Suprapubic skin (tissue), 4 donors: ENCODE results near the gene SH2D6. TPM values are rescaled to one million over a fixed set of nuclear protein-coding genes. Genes with fewer than 3 reads are reported as not detected.
A peak's percentile ranks its signal among the peaks of the same experiment; 100 is the strongest.

Experiments used
- DNase-seq, 2 donors: peaks; one replicate each; pipeline ENCODE4 v3.0.0-alpha.2; 2019; ENCODE audit warnings: low spot score in 2 of 2
- H3K27ac ChIP-seq: fragments of 200-600 bp; sonication (generic); one replicate; pipeline ENCODE4 v1.5.1; 2019
- H3K27me3 ChIP-seq: fragments of 200-600 bp; sonication (generic); one replicate; pipeline ENCODE4 v1.5.1; 2019
- H3K36me3 ChIP-seq: fragments of 200-600 bp; sonication (generic); one replicate; pipeline ENCODE4 v1.5.1; 2019
- H3K4me1 ChIP-seq: fragments of 200-600 bp; sonication (generic); one replicate; pipeline ENCODE4 v1.5.1; 2019
- H3K4me3 ChIP-seq: fragments of 200-600 bp; sonication (generic); one replicate; pipeline ENCODE4 v1.5.1; 2019; ENCODE audit warnings: mild to moderate bottlenecking
- H3K9me3 ChIP-seq: fragments of 200-600 bp; sonication (generic); one replicate; pipeline ENCODE4 v1.5.1; 2019
- EP300 ChIP-seq: sonication (generic); formaldehyde crosslinking; IDR thresholded peaks from one replicate; pipeline ENCODE4 v1.6.1; 2017; ENCODE audit warnings: antibody characterized with exemption
- POLR2A ChIP-seq, 2 donors: fragments of 450-650 bp; IDR thresholded peaks; one replicate each; pipeline ENCODE4 v1.6.1; 2017; ENCODE audit warnings: antibody characterized with exemption in 2 of 2, mild to moderate bottlenecking in 2 of 2, moderate library complexity in 2 of 2
- POLR2AphosphoS5 ChIP-seq, 3 donors: sonication (generic); formaldehyde crosslinking; IDR thresholded peaks; one replicate each; pipeline ENCODE4 v1.6.1; 2017; ENCODE audit warnings: antibody characterized with exemption in 3 of 3
- WGBS: methylation state at CpG from one replicate; pipeline ENCODE4 v1.1.5; 2018; 5-methylcytosine and 5-hydroxymethylcytosine counted together
- total RNA-seq, 4 donors: library from RNA; depleted of rRNA; stranded (reverse); fragments of >200 nt; gene quantifications; one replicate each; pipeline ENCODE4 v1.1.0, GENCODE V29; 2016
- TF ChIP-seq, protein P1 (sequence below), 2 donors: fragments of 200-600 bp in 1 of 2; fragments of 450-650 bp in 1 of 2; sonication (generic) in 1 of 2; IDR thresholded peaks; one replicate each; pipeline ENCODE4 v1.5.1; 2016 to 2019; ENCODE audit warnings: antibody characterized with exemption in 2 of 2, mild to moderate bottlenecking in 1 of 2, moderate library complexity in 1 of 2

The SH2D6 gene
- total RNA-seq, 4 donors from 2014 or later: not detected

DNA sequence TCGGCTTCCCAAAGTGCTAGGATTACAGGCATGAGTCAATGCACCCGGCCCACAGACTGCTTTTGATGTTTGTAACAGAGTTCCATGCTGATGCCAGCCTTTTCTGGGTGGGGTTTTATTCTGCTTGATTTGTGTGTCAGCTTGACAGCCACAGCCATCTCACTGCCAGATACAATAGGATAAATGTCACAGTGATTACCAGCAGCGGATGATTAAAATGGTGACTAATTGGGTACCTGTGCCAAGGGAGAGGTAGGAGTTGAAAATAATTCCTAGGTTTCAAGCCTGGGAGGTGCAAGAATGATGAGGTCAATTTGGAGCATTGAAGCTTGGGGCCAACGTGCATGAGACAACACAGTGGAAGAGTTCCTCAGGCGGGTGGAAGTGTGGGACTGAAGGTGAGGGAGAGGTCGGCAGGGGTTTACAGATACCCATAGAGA is 39.4 kb downstream of the SH2D6 start:
- no peak overlapping the region for H3K4me3 ChIP-seq
- no peaks in the 10 kb centered on the region for H3K27me3 ChIP-seq
- 38% methylated on average over 6 of the region's 6 CpGs for WGBS
- peak overlapping the region; percentile 42 for H3K27ac ChIP-seq
- no peak for DNase-seq
- H3K4me1 ChIP-seq: peaks cover 11% of the 10 kb centered on the region
- no peaks in the 10 kb centered on the region for H3K36me3 ChIP-seq
- H3K9me3 ChIP-seq: no peaks in the 10 kb centered on the region
- TF ChIP-seq POLR2A (IDR thresholded peaks at IDR 0.05): no peak
- TF ChIP-seq EP300: no peak
- peak in 1 of 3 donors; percentile 72 for TF ChIP-seq POLR2AphosphoS5 (IDR thresholded peaks at IDR 0.05)
- TF ChIP-seq, protein P1, sequence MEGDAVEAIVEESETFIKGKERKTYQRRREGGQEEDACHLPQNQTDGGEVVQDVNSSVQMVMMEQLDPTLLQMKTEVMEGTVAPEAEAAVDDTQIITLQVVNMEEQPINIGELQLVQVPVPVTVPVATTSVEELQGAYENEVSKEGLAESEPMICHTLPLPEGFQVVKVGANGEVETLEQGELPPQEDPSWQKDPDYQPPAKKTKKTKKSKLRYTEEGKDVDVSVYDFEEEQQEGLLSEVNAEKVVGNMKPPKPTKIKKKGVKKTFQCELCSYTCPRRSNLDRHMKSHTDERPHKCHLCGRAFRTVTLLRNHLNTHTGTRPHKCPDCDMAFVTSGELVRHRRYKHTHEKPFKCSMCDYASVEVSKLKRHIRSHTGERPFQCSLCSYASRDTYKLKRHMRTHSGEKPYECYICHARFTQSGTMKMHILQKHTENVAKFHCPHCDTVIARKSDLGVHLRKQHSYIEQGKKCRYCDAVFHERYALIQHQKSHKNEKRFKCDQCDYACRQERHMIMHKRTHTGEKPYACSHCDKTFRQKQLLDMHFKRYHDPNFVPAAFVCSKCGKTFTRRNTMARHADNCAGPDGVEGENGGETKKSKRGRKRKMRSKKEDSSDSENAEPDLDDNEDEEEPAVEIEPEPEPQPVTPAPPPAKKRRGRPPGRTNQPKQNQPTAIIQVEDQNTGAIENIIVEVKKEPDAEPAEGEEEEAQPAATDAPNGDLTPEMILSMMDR (IDR thresholded peaks at IDR 0.05): no peak

DNA sequence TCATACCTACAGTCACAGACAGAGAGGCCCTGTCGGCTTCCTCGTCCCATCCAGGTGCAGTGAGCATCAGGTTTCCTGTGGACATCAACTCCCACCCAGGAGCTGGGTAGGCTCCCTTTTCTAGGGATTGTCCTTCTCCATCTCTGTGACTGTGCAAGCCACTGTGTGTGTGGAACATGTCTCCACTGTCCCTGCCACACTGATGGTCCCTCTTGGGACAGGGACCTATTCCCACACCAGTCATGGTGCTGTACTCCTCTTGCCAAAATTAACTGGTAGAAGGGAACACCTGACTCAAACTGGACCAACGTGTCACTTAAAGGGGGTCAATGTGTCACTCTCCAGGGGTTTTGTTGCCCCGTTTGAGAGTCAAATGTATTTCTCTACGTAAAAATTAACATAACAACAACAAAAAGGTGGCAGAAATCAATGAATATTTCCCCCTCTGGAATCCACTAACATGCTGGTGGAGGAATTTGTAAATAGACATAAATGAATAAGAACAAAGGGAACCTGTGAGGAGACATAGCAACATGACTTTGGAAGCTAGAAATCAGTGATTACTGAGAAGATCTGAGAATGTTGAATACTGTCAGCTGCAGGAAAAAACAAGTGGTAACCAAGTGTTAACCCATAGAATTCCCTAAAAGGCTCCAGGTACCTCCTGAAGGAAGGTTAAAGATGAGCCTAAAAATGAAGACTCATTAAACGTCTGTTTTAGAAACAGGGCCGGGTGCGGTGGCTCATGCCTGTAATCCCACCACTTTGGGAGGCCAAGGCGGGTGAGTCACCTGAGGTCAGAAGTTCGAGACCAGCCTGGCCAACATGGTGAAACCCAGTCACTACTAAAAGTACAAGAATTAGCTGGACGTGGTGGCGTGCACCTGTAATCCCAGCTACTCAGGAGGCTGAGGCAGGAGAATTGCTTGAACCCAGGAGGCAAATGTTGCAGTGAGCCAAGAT is 40.4 kb downstream of the SH2D6 start:
- no peak overlapping the region for H3K4me3 ChIP-seq
- TF ChIP-seq POLR2AphosphoS5 (IDR thresholded peaks at IDR 0.05) (no peak), POLR2A (IDR thresholded peaks at IDR 0.05) (no peak), EP300 (no peak)
- TF ChIP-seq, protein P1 (IDR thresholded peaks at IDR 0.05): no peak
- H3K27ac ChIP-seq: peak overlapping the region; percentile 42
- H3K27me3 ChIP-seq: no peaks in the 10 kb centered on the region
- WGBS: 85% methylated on average over 12 of the region's 12 CpGs
- no peaks in the 10 kb centered on the region for H3K9me3 ChIP-seq
- peaks cover 11% of the 10 kb centered on the region for H3K4me1 ChIP-seq
- no peak for DNase-seq
- H3K36me3 ChIP-seq: no peaks in the 10 kb centered on the region

DNA sequence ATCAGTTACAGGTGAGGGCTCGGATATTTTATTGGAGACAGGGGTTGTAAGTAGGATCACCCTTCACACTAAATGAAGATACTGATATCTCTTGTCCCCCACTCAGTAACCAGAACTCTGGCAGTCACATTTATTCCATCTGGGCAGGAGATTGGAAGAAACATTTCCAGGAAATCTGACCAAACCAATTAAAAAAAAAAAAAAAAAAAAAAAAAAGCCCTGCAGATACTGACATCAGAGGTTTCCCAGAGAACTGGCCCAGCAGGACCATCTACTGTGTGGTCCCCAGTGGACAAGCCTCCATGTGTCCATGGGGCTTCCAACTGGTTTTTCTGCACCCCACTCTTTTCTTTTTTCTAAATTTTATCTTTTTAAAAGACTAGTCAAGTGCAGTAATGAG is 41.3 kb downstream of the SH2D6 start:
- DNase-seq: no peak
- Histone ChIP-seq H3K4me1 (peaks cover 11% of the 10 kb centered on the region), H3K27ac (no peak overlapping the region), H3K4me3 (no peak overlapping the region), H3K9me3 (no peaks in the 10 kb centered on the region), H3K36me3 (no peaks in the 10 kb centered on the region), H3K27me3 (no peaks in the 10 kb centered on the region)
- 78% methylated on average over 1 of the region's 1 CpG for WGBS
- TF ChIP-seq POLR2A (IDR thresholded peaks at IDR 0.05) (no peak), EP300 (no peak), POLR2AphosphoS5 (IDR thresholded peaks at IDR 0.05) (no peak)
- TF ChIP-seq, protein P1 (IDR thresholded peaks at IDR 0.05): no peak

DNA sequence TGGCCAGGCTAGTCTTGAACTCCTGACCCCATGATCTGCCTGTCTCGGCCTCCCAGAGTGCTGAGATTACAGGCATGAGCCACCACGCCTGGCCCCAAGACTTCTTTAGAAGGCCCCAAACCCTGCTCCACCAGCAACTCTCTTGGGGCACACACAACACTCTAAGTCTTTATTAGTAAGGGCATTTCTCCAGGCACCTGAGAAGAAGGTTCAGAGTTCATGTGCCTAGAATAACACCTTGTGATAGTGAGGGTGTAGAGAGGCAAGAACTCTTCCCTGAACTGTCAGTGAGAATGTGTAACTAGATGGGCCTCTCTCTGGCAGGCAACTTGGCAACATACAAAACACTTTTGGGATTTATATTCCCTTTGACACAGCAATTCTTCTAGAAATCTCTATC is 43.8 kb downstream of the SH2D6 start:
- no peak overlapping the region for H3K27ac ChIP-seq
- DNase-seq: no peak
- TF ChIP-seq EP300 (no peak), POLR2A (IDR thresholded peaks at IDR 0.05) (no peak), POLR2AphosphoS5 (IDR thresholded peaks at IDR 0.05) (no peak)
- TF ChIP-seq, protein P1 (IDR thresholded peaks at IDR 0.05): no peak
- no peaks in the 10 kb centered on the region for H3K36me3 ChIP-seq
- 88% methylated on average over 2 of the region's 2 CpGs for WGBS
- no peaks in the 10 kb centered on the region for H3K27me3 ChIP-seq
- H3K9me3 ChIP-seq: no peaks in the 10 kb centered on the region
- no peak overlapping the region for H3K4me3 ChIP-seq
- peaks cover 10% of the 10 kb centered on the region for H3K4me1 ChIP-seq

DNA sequence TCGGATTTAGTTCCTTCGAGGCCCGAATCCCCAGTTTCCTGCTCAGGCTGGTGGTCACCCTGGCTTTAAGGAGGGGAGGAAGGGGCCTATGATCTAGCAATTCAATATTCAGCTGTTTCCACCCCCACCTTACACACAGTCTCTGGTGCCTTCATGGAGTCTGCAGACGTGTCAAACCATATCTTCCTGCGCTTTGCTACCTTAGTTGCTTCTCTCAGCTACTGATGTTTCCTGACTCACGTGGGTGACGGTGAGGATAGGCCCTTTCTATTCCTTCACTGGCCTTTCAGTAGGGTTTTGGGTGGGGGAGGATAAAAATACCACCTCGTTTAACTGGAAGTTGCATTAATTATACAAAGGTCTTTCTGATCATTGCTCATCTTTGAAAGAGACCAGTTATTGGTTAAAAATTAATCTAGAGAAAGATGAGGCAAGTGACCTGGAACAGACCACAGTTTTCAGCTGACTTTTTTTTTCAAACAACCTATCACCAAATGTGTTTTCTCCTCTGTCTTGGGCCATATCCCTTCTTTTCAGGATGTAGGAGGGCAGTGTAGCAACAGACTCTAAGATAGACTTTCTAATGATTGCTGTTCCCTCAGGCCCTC is 49.7 kb downstream of the SH2D6 start:
- Histone ChIP-seq H3K4me3 (no peak overlapping the region), H3K27me3 (no peaks in the 10 kb centered on the region), H3K36me3 (no peaks in the 10 kb centered on the region), H3K27ac (no peak overlapping the region), H3K4me1 (peaks cover 38% of the 10 kb centered on the region), H3K9me3 (no peaks in the 10 kb centered on the region)
- no peak for DNase-seq
- 82% methylated on average over 8 of the region's 8 CpGs for WGBS
- no peak for TF ChIP-seq POLR2AphosphoS5 (IDR thresholded peaks at IDR 0.05)
- TF ChIP-seq POLR2A (IDR thresholded peaks at IDR 0.05): no peak
- no peak for TF ChIP-seq EP300
- TF ChIP-seq, protein P1 (IDR thresholded peaks at IDR 0.05): no peak
